Measurements from ENCODE around the gene MAPK9.

DNA sequence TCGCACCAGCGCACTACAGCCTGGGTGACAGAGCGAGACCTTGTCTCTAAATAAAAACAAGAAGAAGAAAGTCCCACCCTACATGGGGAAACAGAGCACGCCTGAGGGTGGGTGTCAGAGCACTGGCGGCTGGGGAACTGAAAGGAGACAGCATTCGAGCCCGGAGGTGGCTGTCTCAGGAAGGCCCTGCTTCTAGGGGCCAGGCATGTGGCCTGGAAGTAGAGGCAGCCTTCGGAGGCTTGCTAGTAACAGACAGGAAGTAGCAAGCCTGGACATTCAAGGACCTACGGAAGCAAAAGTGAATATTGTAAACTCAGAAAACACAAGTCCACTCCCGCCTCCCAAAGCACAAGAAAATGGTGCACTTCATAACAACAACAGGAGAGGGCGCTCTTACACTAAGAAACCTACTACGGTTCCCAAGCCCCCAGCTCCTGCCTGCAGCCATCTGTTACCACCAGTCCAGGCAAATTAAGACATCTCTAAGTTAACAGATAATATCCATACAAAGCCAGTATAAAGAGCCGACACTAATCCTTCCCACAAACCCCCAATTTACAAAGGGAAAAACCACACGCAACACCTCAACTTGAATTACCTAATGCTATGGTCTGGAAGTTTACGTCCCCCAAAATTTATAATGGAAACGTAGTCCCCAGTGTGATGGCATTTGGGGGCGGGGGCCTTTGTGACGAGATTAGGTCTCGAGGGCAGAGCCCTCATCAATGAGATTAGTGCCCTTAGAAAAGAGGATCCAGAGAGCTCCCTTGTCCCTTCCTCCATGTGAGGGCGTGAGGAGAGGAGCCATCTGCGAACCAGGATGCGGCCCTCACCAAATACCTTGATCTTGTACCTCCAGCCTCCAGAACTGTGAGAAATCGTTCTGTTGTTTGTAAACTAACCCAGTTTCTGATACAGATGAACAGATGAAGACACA lies 90.6 kb downstream of the MAPK9 start:
- TF ChIP-seq, protein P1, sequence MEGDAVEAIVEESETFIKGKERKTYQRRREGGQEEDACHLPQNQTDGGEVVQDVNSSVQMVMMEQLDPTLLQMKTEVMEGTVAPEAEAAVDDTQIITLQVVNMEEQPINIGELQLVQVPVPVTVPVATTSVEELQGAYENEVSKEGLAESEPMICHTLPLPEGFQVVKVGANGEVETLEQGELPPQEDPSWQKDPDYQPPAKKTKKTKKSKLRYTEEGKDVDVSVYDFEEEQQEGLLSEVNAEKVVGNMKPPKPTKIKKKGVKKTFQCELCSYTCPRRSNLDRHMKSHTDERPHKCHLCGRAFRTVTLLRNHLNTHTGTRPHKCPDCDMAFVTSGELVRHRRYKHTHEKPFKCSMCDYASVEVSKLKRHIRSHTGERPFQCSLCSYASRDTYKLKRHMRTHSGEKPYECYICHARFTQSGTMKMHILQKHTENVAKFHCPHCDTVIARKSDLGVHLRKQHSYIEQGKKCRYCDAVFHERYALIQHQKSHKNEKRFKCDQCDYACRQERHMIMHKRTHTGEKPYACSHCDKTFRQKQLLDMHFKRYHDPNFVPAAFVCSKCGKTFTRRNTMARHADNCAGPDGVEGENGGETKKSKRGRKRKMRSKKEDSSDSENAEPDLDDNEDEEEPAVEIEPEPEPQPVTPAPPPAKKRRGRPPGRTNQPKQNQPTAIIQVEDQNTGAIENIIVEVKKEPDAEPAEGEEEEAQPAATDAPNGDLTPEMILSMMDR (conservative IDR thresholded peaks at IDR 0.05; ENCODE audit: low read length): peak; percentile 74
- no peak for TF ChIP-seq EZH2phosphoT487 (IDR thresholded peaks at IDR 0.05; ENCODE audit: borderline replicate concordance, low read depth, low read length)

All from OCI-LY7 (cell line).